GM18951 (cell line): Measurements from ENCODE around the gene HMGCLL1.

Source experiments
- POLR2A ChIP-seq: IDR thresholded peaks from 4 replicates; pipeline ENCODE4 v1.6.1; 2011; ENCODE audit warnings: mild to moderate bottlenecking; ENCODE audit not compliant: insufficient read length, insufficient read depth; ENCODE audit errors: extremely low read depth
- in situ Hi-C: fragments of 300-500 bp; cut with MboI; formaldehyde crosslinking; loops from one replicate; pipeline ENCODE4 v1.12.0; 2022; ENCODE audit warnings: low sequenced_read_pairs, mixed read lengths, inconsistent platforms; ENCODE audit not compliant: unreplicated experiment

The HMGCLL1 gene

DNA sequence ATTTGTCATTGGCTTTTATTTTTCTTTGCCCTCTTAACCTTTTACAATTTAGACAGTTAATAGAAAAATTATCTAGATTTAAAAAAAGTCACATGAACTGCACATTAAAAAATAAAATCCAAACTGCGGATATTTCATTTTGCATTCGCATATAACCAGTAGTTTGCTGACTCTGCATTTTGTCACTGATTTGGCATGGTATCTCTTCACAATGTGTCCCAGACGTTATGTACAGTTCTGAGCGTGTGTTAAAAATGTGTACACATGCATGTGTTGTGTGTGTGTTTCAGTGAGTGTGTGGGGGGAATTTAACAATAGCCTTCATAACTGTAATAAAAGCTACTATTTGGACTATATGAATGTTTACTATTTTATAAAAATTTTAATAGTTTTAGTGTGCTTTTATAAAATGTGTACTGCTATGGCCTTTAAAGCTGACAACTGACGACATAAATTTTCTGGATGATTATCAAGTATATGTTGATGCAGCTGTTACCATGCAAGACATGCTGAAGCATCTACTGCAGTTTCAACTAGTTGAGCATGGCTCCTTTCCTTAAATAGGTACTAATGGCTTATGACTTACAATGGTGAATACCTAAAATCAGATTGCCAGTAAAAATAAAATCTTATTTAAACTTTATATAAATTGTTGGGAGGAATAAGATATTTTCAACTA is 67.7 kb downstream of the HMGCLL1 start:
- TF ChIP-seq POLR2A: no peak

GRCh38 chr6:55499591-55499990 is 79.4 kb downstream of the HMGCLL1 start:
- TF ChIP-seq POLR2A: no peak
- in situ Hi-C loops: no loop called here

More for the DNA sequence above, 67.7 kb downstream of the HMGCLL1 start:
- in situ Hi-C loops: no loop called here

DNA sequence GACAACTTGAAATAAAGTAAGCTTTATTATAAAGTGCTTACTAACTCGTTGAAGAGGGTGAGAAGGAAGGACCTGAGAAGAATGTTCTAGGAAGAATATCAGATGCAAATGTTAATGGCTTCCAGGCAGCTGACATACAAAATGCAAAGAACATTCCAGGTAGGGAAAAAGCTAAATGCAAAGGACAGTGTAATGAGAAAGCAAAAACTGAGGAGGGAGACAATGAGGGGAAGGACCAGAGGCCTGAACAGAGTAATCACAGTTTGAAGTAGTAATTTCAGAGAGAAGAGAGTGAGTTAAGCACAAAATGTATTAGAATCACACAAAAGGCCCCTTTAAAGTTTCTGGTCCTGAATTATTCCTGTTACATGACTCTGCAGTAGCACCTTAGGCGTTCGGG is 81.3 kb downstream of the HMGCLL1 start:
- in situ Hi-C loops: no loop called here
- TF ChIP-seq POLR2A: no peak

GRCh38 chr6:55496201-55496600 is 82.8 kb downstream of the HMGCLL1 start:
- no peak for TF ChIP-seq POLR2A
- in situ Hi-C loops: no loop called here

GRCh38 chr6:55495277-55495676 is 83.7 kb downstream of the HMGCLL1 start:
- in situ Hi-C loops: no loop called here
- no peak for TF ChIP-seq POLR2A

- in situ Hi-C loops: no loop called here
- TF ChIP-seq POLR2A: no peak
These were observed 84.6 kb downstream of the HMGCLL1 start for GRCh38 chr6:55494411-55494810.

DNA sequence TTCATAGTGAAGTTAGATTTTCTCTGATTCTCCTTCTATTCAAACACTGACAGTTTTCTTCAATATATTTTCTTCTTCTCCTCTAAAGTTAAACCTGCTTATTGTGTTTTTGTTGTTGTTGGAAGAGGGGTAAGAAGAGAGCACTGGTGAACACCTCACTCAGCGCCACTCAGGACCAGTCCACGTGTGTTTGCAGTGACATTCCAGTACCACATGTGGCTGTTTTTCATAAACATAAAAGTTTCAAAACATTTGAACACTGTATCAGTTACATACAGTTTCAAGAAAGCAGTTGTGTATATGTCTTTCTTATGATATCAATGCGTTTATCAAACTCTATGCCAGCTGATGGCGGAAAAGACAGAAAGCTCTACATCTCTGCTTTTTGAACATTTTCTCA is 86.7 kb downstream of the HMGCLL1 start:
- in situ Hi-C loops: no loop called here
- TF ChIP-seq POLR2A: no peak

- in situ Hi-C loops: no loop called here
- no peak for TF ChIP-seq POLR2A
These were observed 88.1 kb downstream of the HMGCLL1 start for GRCh38 chr6:55490871-55491270.

DNA sequence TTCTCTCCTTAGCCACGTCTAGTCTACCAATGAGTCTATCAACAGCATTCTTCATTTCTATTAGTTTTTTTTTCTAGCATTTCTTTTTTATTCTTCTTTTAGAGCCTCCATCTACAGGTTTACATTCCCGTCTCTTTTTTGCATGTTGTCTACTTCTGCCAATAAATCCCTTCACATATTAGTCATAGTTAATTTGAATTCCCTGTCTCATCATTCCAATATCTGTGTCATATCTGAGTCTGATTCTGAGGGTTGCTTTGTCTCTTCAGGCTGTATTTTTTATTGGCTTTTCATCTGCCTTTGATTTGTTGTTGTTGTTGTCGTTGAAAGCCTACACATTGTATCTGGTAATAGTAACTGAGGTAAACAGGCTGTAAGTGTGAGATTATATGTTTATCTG is 104.6 kb downstream of the HMGCLL1 start:
- in situ Hi-C loops: no loop called here
- no peak for TF ChIP-seq POLR2A

DNA sequence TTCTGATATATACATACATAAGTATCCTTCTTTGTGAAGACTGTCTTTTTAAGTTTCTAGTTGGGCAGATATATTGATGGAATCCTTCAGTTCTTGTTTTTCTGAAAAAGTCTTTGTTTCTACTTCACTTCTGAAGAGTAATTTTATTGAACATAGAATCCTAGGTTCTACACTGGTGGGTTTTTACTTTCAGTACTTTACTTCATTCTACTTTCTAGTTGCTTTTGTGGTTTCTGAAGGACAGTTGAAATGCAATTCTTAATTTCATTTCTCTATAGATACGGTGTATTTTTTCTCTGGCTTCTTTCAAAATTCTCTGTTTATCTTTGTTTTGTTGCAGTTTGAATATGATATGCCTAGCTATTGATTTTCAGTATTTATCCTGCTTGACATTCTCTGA is 105.3 kb downstream of the HMGCLL1 start:
- TF ChIP-seq POLR2A: no peak
- in situ Hi-C loops: no loop called here

- in situ Hi-C loops: no loop called here
- TF ChIP-seq POLR2A: no peak
These were observed 109.0 kb downstream of the HMGCLL1 start for GRCh38 chr6:55469951-55470366.

GRCh38 chr6:55456016-55456415 is 123.0 kb downstream of the HMGCLL1 start:
- in situ Hi-C loops: no loop called here
- no peak for TF ChIP-seq POLR2A

- in situ Hi-C loops: no loop called here
- TF ChIP-seq POLR2A: no peak
These were observed 129.0 kb downstream of the HMGCLL1 start for GRCh38 chr6:55450005-55450404.

- in situ Hi-C loops: no loop called here
- no peak for TF ChIP-seq POLR2A
These were observed 129.8 kb downstream of the HMGCLL1 start for GRCh38 chr6:55449225-55449624.

DNA sequence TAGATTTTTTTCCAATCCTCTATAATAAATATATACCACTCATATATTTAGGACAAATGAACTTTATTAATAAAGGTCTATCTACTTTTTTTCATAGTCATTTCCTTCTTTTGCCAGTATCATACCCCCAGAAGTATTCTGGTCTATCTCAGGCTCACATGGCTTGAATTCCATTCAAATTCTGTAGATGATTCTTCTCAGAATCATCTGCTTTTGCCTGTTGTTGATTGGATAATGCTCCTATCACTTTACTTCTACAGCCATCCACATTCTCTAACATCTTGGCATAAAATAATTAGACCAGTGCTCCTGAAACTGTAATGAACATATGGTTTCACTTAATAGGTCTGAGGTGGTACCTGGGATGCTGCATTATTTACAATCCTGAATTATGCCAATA is 130.5 kb downstream of the HMGCLL1 start:
- no peak for TF ChIP-seq POLR2A
- in situ Hi-C loops: no loop called here

DNA sequence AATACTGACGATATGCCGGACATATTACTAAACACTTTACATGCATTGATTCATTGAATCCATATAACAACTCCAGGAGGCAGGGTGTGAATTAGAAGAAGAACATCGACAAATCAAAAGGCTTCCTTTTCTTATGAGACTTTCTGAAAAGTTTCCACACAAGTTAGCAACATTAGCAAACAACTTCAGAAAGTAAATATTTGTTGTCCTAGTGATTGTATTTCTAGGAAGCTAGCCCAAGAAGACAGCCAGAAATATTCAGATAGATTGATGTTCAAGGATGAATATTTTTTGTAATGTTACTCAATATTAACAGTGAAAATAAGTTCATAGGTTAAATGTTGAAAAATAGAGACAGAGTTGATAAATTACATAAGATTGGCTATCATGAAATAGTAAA is 131.1 kb downstream of the HMGCLL1 start:
- in situ Hi-C loops: no loop called here

More for the DNA sequence above, 131.1 kb downstream of the HMGCLL1 start:
- TF ChIP-seq POLR2A: no peak
